ENCODE data around the gene FSIP1. TPM values are rescaled to one million over a fixed set of nuclear protein-coding genes. Genes with fewer than 3 reads are reported as not detected.
A peak's percentile ranks its signal among the peaks of the same experiment; 100 is the strongest.

The FSIP1 gene
- total RNA-seq, 2 donors from 2014 or later, result 0.77 to 1.7 TPM

- Mint-ChIP-seq H3K27me3 (ENCODE audit: insufficient read depth) (no peaks in the 10 kb centered on the region), H3K27ac (no peak overlapping the region), H3K4me3 (no peak overlapping the region), H3K4me1 (no peaks in the 10 kb centered on the region), H3K9me3 (peaks cover 4% of the 10 kb centered on the region), H3K36me3 (ENCODE audit: low read depth) (no peaks in the 10 kb centered on the region)
- Histone ChIP-seq H3K27ac (ENCODE audit: low read depth, low read length) (peak overlapping the region; percentile 92), H3K4me3 (ENCODE audit: low read length) (no peak overlapping the region), H3K9ac (ENCODE audit: extremely low read depth, low read length, poor library complexity, severe bottlenecking) (no peak overlapping the region), H3K27me3 (ENCODE audit: control insufficient read depth, insufficient read depth, low read length, poor library complexity, severe bottlenecking) (no peaks in the 10 kb centered on the region), H3K36me3 (ENCODE audit: control insufficient read depth, insufficient read depth, low read length) (no peaks in the 10 kb centered on the region), H3K9me3 (ENCODE audit: control insufficient read depth, low read length) (no peaks in the 10 kb centered on the region), H3K4me1 (ENCODE audit: control insufficient read depth, insufficient read depth, low read length) (no peaks in the 10 kb centered on the region)
- TF ChIP-seq CTCF (conservative IDR thresholded peaks at IDR 0.05), result no peak
- no peak for DNase-seq
- WGBS, 2 experiments (ENCODE audit: insufficient coverage in 1 of 2, insufficient read length in 1 of 2), result 83 to 85% methylated on average over 1 to 4 of the region's 4 CpGs
Observed at GRCh38 chr15:39777496-39777895, 5.1 kb downstream of the FSIP1 start.

GRCh38 chr15:39776068-39776467 is 6.6 kb downstream of the FSIP1 start:
- no peak for DNase-seq
- no peaks in the 10 kb centered on the region for H3K27me3 Mint-ChIP-seq (ENCODE audit: insufficient read depth)
- peaks cover 3% of the 10 kb centered on the region for H3K9me3 Mint-ChIP-seq
- no peak for TF ChIP-seq CTCF (conservative IDR thresholded peaks at IDR 0.05)
- H3K36me3 Mint-ChIP-seq (ENCODE audit: low read depth), result no peaks in the 10 kb centered on the region
- Histone ChIP-seq H3K4me1 (ENCODE audit: control insufficient read depth, insufficient read depth, low read length) (no peaks in the 10 kb centered on the region), H3K36me3 (ENCODE audit: control insufficient read depth, insufficient read depth, low read length) (no peaks in the 10 kb centered on the region), H3K4me3 (ENCODE audit: low read length) (no peak overlapping the region), H3K9ac (ENCODE audit: extremely low read depth, low read length, poor library complexity, severe bottlenecking) (no peak overlapping the region), H3K27me3 (ENCODE audit: control insufficient read depth, insufficient read depth, low read length, poor library complexity, severe bottlenecking) (no peaks in the 10 kb centered on the region), H3K9me3 (ENCODE audit: control insufficient read depth, low read length) (no peaks in the 10 kb centered on the region), H3K27ac (ENCODE audit: low read depth, low read length) (no peak overlapping the region)
- WGBS, 2 experiments (ENCODE audit: insufficient coverage in 1 of 2, insufficient read length in 1 of 2), result 92 to 100% methylated on average over 2 to 3 of the region's 4 CpGs
- H3K4me1 Mint-ChIP-seq, result peaks cover 3% of the 10 kb centered on the region
- H3K27ac Mint-ChIP-seq, result no peak overlapping the region
- H3K4me3 Mint-ChIP-seq, result no peak overlapping the region

GRCh38 chr15:39774688-39775267 is 7.9 kb downstream of the FSIP1 start:
- H3K27me3 ChIP-seq (ENCODE audit: control insufficient read depth, insufficient read depth, low read length, poor library complexity, severe bottlenecking), result no peaks in the 10 kb centered on the region
- H3K4me3 ChIP-seq (ENCODE audit: low read length), result no peak overlapping the region
- no peak for TF ChIP-seq CTCF (conservative IDR thresholded peaks at IDR 0.05)
- H3K27ac ChIP-seq (ENCODE audit: low read depth, low read length), result no peak overlapping the region
- H3K27me3 Mint-ChIP-seq (ENCODE audit: insufficient read depth), result no peaks in the 10 kb centered on the region
- H3K9me3 ChIP-seq (ENCODE audit: control insufficient read depth, low read length), result no peaks in the 10 kb centered on the region
- WGBS, 2 experiments (ENCODE audit: insufficient coverage in 1 of 2, insufficient read length in 1 of 2), result 91 to 100% methylated on average over 1 to 3 of the region's 3 CpGs
- H3K9ac ChIP-seq (ENCODE audit: extremely low read depth, low read length, poor library complexity, severe bottlenecking), result no peak overlapping the region
- no peaks in the 10 kb centered on the region for H3K36me3 ChIP-seq (ENCODE audit: control insufficient read depth, insufficient read depth, low read length)
- H3K27ac Mint-ChIP-seq, result no peak overlapping the region
- peaks cover 3% of the 10 kb centered on the region for H3K4me1 Mint-ChIP-seq
- no peak overlapping the region for H3K4me3 Mint-ChIP-seq
- DNase-seq, result no peak
- no peaks in the 10 kb centered on the region for H3K4me1 ChIP-seq (ENCODE audit: control insufficient read depth, insufficient read depth, low read length)
- H3K9me3 Mint-ChIP-seq, result no peaks in the 10 kb centered on the region
- H3K36me3 Mint-ChIP-seq (ENCODE audit: low read depth), result no peaks in the 10 kb centered on the region
